HepG2 (cell line): ENCODE measurements around the gene UBASH3A. TPM values are rescaled to one million over a fixed set of nuclear protein-coding genes. Genes with fewer than 3 reads are reported as not detected.

ENCODE experiments used
- ATAC-seq: fragments of 200-7000 bp; cut with Tn5 transposase; 3 replicates; pipeline ENCODE4 v1.9.1; 2020; ENCODE audit warnings: mild to moderate bottlenecking, moderate library complexity
- BruUV-seq: library from RNA; stranded (reverse); fragments of 400-500 nt; replicated peaks from 2 replicates; lab custom pipeline; 2021; lab: Mats Ljungman, UMichigan
- CTCF ChIA-PET: fragments of 300-600 bp; formaldehyde crosslinking; extraction: SDS; loops from one replicate; lab custom pipeline; 2021; ENCODE audit warnings: low total read pairs, inconsistent platforms, low intra/inter-chr PET ratio; lab: Yijun Ruan, JAX
- POLR2A ChIA-PET: fragments of 350-600 bp; sonication (Branson Sonifier 250); formaldehyde crosslinking; loops from one replicate; lab custom pipeline; 2020; ENCODE audit warnings: antibody characterized with exemption, inconsistent platforms; lab: Yijun Ruan, JAX
- DNase-seq: peaks from one replicate; pipeline ENCODE4 v3.0.0-alpha.2; 2015; ENCODE audit warnings: low spot score
- FAIRE-seq: peaks from 3 replicates; lab custom pipeline; 2011; peaks lifted over from hg19 to GRCh38; lab: Jason Lieb, UNC
- H2AFZ ChIP-seq: one replicate; pipeline ENCODE4 v1.6.1; 2011; ENCODE audit warnings: low read length, inconsistent platforms
- H3K27ac ChIP-seq: fragments of 300-600 bp; 3 replicates; pipeline ENCODE4 v1.8.0; 2011; ENCODE audit warnings: mixed run types, mild to moderate bottlenecking, mixed read lengths, low read length, inconsistent platforms; ENCODE audit not compliant: insufficient read depth; ENCODE audit errors: extremely low read length
- H3K27me3 ChIP-seq, 2 experiments: fragments of 200-600 bp in 1 of 2; 2 replicates in 1 of 2; 3 replicates in 1 of 2; pipeline versions ENCODE4 v1.6.0 to v1.8.0; 2011; ENCODE audit warnings: low read length in 2 of 2, mild to moderate bottlenecking in 2 of 2, moderate library complexity in 2 of 2, inconsistent platforms in 1 of 2; ENCODE audit not compliant: insufficient read depth in 2 of 2, control insufficient read depth in 1 of 2
- H3K36me3 ChIP-seq, 2 experiments: fragments of 200-600 bp in 1 of 2; replicated peaks in 1 of 2; 2 replicates in 1 of 2; 3 replicates in 1 of 2; pipeline versions ENCODE4 v1.5.1 to v1.8.0; 2011; ENCODE audit warnings: low read length in 2 of 2, inconsistent platforms in 1 of 2; ENCODE audit not compliant: insufficient read depth in 2 of 2, control insufficient read depth in 1 of 2
- H3K4me1 ChIP-seq: 2 replicates; pipeline ENCODE4 v1.5.1; 2012; ENCODE audit warnings: low read length, inconsistent platforms; ENCODE audit not compliant: insufficient read depth
- H3K4me2 ChIP-seq: 2 replicates; pipeline ENCODE4 v1.6.0; 2011; ENCODE audit warnings: low read depth, low read length, inconsistent platforms
- H3K4me3 ChIP-seq, 3 experiments: fragments of 200-600 bp in 1 of 3; sonication (generic), shearing (Covaris generic) in 1 of 3; replicated peaks in 1 of 3; 2 replicates each; pipeline ENCODE4 v1.5.1; 2011 to 2016; ENCODE audit warnings: low read length in 3 of 3, inconsistent platforms in 2 of 3, low read depth in 2 of 3, mild to moderate bottlenecking in 2 of 3, control low read depth in 1 of 3, mixed read lengths in 1 of 3; ENCODE audit not compliant: insufficient read depth in 1 of 3
- H3K79me2 ChIP-seq: one replicate; pipeline ENCODE4 v1.6.1; 2011; ENCODE audit warnings: low read length, inconsistent platforms; ENCODE audit not compliant: insufficient read depth
- H3K9ac ChIP-seq: 2 replicates; pipeline ENCODE4 v1.6.0; 2011; ENCODE audit warnings: mild to moderate bottlenecking, low read depth, low read length, inconsistent platforms; ENCODE audit not compliant: insufficient read depth
- H3K9me3 ChIP-seq: 2 replicates; pipeline ENCODE4 v1.5.1; 2012; ENCODE audit warnings: mild to moderate bottlenecking, low read length
- H4K20me1 ChIP-seq: 2 replicates; pipeline ENCODE4 v1.6.0; 2011; ENCODE audit warnings: inconsistent platforms, mild to moderate bottlenecking, low read length, moderate library complexity; ENCODE audit not compliant: insufficient read depth
- ATF2 ChIP-seq: sonication (generic); formaldehyde crosslinking; IDR thresholded peaks from 2 replicates; pipeline ENCODE4 v1.4.0; 2020; ENCODE audit warnings: missing genetic modification reagents
- CENPX ChIP-seq: sonication (generic); formaldehyde crosslinking; IDR thresholded peaks from 2 replicates; pipeline ENCODE4 v1.9.0; 2021; ENCODE audit warnings: mild to moderate bottlenecking, missing genetic modification reagents, moderate library complexity
- CREB1 ChIP-seq, 2 experiments: fragments of 450-650 bp in 1 of 2; IDR thresholded peaks; 2 replicates each; pipeline ENCODE4 v1.6.1; 2016 to 2017; ENCODE audit warnings: control low read depth in 1 of 2, mild to moderate bottlenecking in 1 of 2, missing compliant biosample characterization in 1 of 2, missing genetic modification characterization in 1 of 2
- FOXP1 ChIP-seq, 2 experiments: fragments of 450-650 bp in 1 of 2; IDR thresholded peaks; 2 replicates each; pipeline ENCODE4 v1.6.1; 2017 to 2018; ENCODE audit warnings: antibody characterized with exemption in 1 of 2
- GTF2F1 ChIP-seq: fragments of 150-350 bp; IDR thresholded peaks from 2 replicates; pipeline ENCODE4 v1.6.1; 2014; ENCODE audit warnings: low read length
- SOX13 ChIP-seq, 3 experiments: fragments of 450-650 bp in 1 of 3; sonication (generic) in 1 of 3; formaldehyde crosslinking in 1 of 3; IDR thresholded peaks in 2 of 3; conservative IDR thresholded peaks in 1 of 3; 2 replicates each; pipeline versions ENCODE4 v1.5.0 to v1.6.1; 2016 to 2020; ENCODE audit warnings: antibody characterized with exemption in 1 of 3, mild to moderate bottlenecking in 1 of 3, missing compliant biosample characterization in 1 of 3, missing genetic modification reagents in 1 of 3, moderate library complexity in 1 of 3
- STAT5B ChIP-seq: sonication (generic); formaldehyde crosslinking; IDR thresholded peaks from 2 replicates; pipeline ENCODE4 v1.4.0; 2020; ENCODE audit warnings: missing genetic modification reagents
- TBP ChIP-seq: sonication (generic); formaldehyde crosslinking; IDR thresholded peaks from 2 replicates; pipeline ENCODE4 v1.5.0; 2020; ENCODE audit warnings: missing genetic modification reagents
- TOE1 ChIP-seq: sonication (generic); formaldehyde crosslinking; IDR thresholded peaks from 2 replicates; pipeline ENCODE4 v1.4.0; 2020; ENCODE audit warnings: mild to moderate bottlenecking, missing genetic modification reagents
- ZNF17 ChIP-seq: sonication (generic); formaldehyde crosslinking; IDR thresholded peaks from 2 replicates; pipeline ENCODE4 v1.5.0; 2020; ENCODE audit warnings: mild to moderate bottlenecking, missing genetic modification reagents
- ZNF251 ChIP-seq: sonication (generic); formaldehyde crosslinking; IDR thresholded peaks from 2 replicates; pipeline ENCODE4 v1.9.0; 2021; ENCODE audit warnings: mild to moderate bottlenecking, missing genetic modification reagents
- ZNF292 ChIP-seq: sonication (generic); formaldehyde crosslinking; IDR thresholded peaks from 2 replicates; pipeline ENCODE4 v1.8.1; 2022; ENCODE audit warnings: mild to moderate bottlenecking, low read depth, missing genetic modification reagents, borderline replicate concordance
- ZNF296 ChIP-seq: sonication (generic); formaldehyde crosslinking; conservative IDR thresholded peaks from 2 replicates; pipeline ENCODE4 v1.5.0; 2020; ENCODE audit warnings: mild to moderate bottlenecking, missing genetic modification reagents
- ZNF326 ChIP-seq: sonication (generic); formaldehyde crosslinking; IDR thresholded peaks from 2 replicates; pipeline ENCODE4 v1.4.0; 2020; ENCODE audit warnings: missing genetic modification reagents, borderline replicate concordance
- ZNF44 ChIP-seq: sonication (generic); formaldehyde crosslinking; IDR thresholded peaks from 2 replicates; pipeline ENCODE4 v1.5.1; 2020; ENCODE audit warnings: mild to moderate bottlenecking, missing genetic modification reagents
- ZNF441 ChIP-seq: sonication (generic); formaldehyde crosslinking; IDR thresholded peaks from 2 replicates; pipeline ENCODE4 v1.7.0; 2021; ENCODE audit warnings: missing genetic modification reagents, borderline replicate concordance
- ZNF550 ChIP-seq: sonication (generic); formaldehyde crosslinking; IDR thresholded peaks from 2 replicates; pipeline ENCODE4 v1.4.0; 2020; ENCODE audit warnings: mild to moderate bottlenecking, missing genetic modification reagents, borderline replicate concordance
- ZNF567 ChIP-seq: sonication (generic); formaldehyde crosslinking; IDR thresholded peaks from 2 replicates; pipeline ENCODE4 v1.8.1; 2023; ENCODE audit warnings: mild to moderate bottlenecking, missing genetic modification reagents, borderline replicate concordance
- WGBS: methylation state at CpG from one replicate; pipeline ENCODE4 v1.1.6; 2017; ENCODE audit warnings: low lambda C conversion rate; 5-methylcytosine and 5-hydroxymethylcytosine counted together
- in situ Hi-C: cut with HindIII; loops from 2 replicates; pipeline ENCODE4 v1.10.0; 2017; ENCODE audit warnings: low pct_unique_long_range_greater_than_20kb; ENCODE audit not compliant: extremely low pct_ligation_motif_present
- intact Hi-C: fragments of 100-400 bp; cut with micrococcal nuclease; formaldehyde crosslinking; loops from one replicate; pipeline ENCODE4 v1.10.0; 2022; ENCODE audit not compliant: unreplicated experiment
- polyA plus RNA-seq, 8 experiments: library from polyadenylated mRNA; depleted of rRNA in 3 of 8; stranded (reverse) in 7 of 8; unstranded in 1 of 8; fragments of >200 nt; fragmentation: Illumina TruSeq in 4 of 8; extraction: Trizol in 4 of 8; gene quantifications; 2 replicates each; pipeline versions ENCODE4 v1.2.1 to v1.2.3, GENCODE V29; 2011 to 2016; ENCODE audit warnings: low read depth in 4 of 8, missing spikeins in 1 of 8, mixed read lengths in 1 of 8; ENCODE audit not compliant: insufficient read depth in 1 of 8
- total RNA-seq, 5 experiments: library from RNA; depleted of rRNA; stranded (reverse); fragments of >200 nt; fragmentation: Illumina TruSeq; extraction: Trizol; gene quantifications; 2 replicates each; pipeline ENCODE4 v1.2.3, GENCODE V29; 2016; ENCODE audit warnings: low read depth in 1 of 5
- TF ChIP-seq, protein P1 (sequence below): sonication (generic); formaldehyde crosslinking; IDR thresholded peaks from 2 replicates; pipeline ENCODE4 v1.5.0; 2020; ENCODE audit warnings: missing genetic modification reagents
- TF ChIP-seq, protein P2 (sequence below): sonication (generic); IDR thresholded peaks from 2 replicates; pipeline ENCODE4 v1.6.1; 2016; ENCODE audit warnings: low read depth, borderline replicate concordance

The UBASH3A gene
- total and polyA plus RNA-seq, 2 of the 13 experiments (the other 11 are each of a cell fraction or from before 2014, with no cell fraction given) = not detected

DNA sequence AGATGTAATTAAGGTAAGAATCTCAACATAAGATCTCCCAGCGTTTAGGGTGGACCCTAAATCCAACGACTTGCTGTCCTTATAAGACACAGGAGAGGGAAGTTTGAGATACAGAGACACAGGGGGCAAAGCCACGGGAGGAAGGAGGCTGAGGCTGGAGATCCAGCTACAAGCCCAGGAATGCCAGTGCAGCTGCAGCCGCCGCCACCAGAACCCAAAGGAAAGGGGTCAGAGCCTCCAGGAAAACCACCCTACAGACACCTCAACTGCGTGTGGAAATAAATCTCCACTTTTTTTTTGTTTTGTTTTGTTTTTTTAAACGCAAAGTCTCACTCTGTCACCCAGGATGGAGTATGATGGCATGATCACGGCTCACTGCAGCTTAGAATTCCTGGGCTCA is 25.3 kb upstream of the UBASH3A start (continued):
- TF ChIP-seq ZNF251 (CRISPR knock-in tag) = no peak
- no peak for TF ChIP-seq STAT5B (CRISPR knock-in tag)
- TF ChIP-seq TOE1 = no peak

- DNase-seq = no peak
- in situ Hi-C loops (loop anchor here (5.0 kb wide), 1 partner anchor 68 kb away; no protein-coding TSS in a partner anchor), intact Hi-C loops (no loop called here)
- BruUV-seq = no TSS peak
- no peaks in the 10 kb centered on the region for H4K20me1 ChIP-seq
- POLR2A ChIA-PET = no interaction called here
- 85% methylated on average over 15 of the region's 17 CpGs for WGBS
- no peaks in the 10 kb centered on the region for H3K27me3 ChIP-seq
- H3K79me2 ChIP-seq = no peaks in the 10 kb centered on the region
- H3K27ac ChIP-seq = no peak overlapping the region
- H3K36me3 ChIP-seq = no peaks in the 10 kb centered on the region
- CTCF ChIA-PET = no interaction called here
- ATAC-seq = no peak
- FAIRE-seq = no peak
- peaks cover 14% of the 10 kb centered on the region for H3K4me1 ChIP-seq
- H3K4me2 ChIP-seq = no peak overlapping the region
- H3K9ac ChIP-seq = no peak overlapping the region
- no peak overlapping the region for H3K4me3 ChIP-seq
- no peaks in the 10 kb centered on the region for H3K9me3 ChIP-seq
- no peak overlapping the region for H2AFZ ChIP-seq
- no peak for TF ChIP-seq ZNF326
- TF ChIP-seq FOXP1 (IDR thresholded peaks at IDR 0.05) = no peak
- TF ChIP-seq FOXP1 (CRISPR knock-in tag; IDR thresholded peaks at IDR 0.05) = no peak
- TF ChIP-seq SOX13 (IDR thresholded peaks at IDR 0.05) = no peak
- TF ChIP-seq SOX13 (CRISPR knock-in tag; conservative IDR thresholded peaks at IDR 0.05 in 1 of 2, IDR thresholded peaks at IDR 0.05 in 1 of 2) = no peak
- no peak for TF ChIP-seq TBP (CRISPR knock-in tag)
- no peak for TF ChIP-seq ATF2 (CRISPR knock-in tag)
- TF ChIP-seq, protein P1, sequence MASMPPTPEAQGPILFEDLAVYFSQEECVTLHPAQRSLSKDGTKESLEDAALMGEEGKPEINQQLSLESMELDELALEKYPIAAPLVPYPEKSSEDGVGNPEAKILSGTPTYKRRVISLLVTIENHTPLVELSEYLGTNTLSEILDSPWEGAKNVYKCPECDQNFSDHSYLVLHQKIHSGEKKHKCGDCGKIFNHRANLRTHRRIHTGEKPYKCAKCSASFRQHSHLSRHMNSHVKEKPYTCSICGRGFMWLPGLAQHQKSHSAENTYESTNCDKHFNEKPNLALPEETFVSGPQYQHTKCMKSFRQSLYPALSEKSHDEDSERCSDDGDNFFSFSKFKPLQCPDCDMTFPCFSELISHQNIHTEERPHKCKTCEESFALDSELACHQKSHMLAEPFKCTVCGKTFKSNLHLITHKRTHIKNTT (CRISPR knock-in tag) = no peak
- TF ChIP-seq ZNF17 = no peak
- no peak for TF ChIP-seq ZNF567 (CRISPR knock-in tag)
- TF ChIP-seq ZNF44 = no peak
- TF ChIP-seq ZNF441 (CRISPR knock-in tag) = no peak
- no peak for TF ChIP-seq CREB1 (IDR thresholded peaks at IDR 0.05)
- TF ChIP-seq CREB1 (CRISPR knock-in tag; IDR thresholded peaks at IDR 0.05) = no peak
- TF ChIP-seq GTF2F1 = no peak
- no peak for TF ChIP-seq ZNF292 (CRISPR knock-in tag)
- no peak for TF ChIP-seq ZNF550
- TF ChIP-seq CENPX = no peak
- TF ChIP-seq, protein P2, sequence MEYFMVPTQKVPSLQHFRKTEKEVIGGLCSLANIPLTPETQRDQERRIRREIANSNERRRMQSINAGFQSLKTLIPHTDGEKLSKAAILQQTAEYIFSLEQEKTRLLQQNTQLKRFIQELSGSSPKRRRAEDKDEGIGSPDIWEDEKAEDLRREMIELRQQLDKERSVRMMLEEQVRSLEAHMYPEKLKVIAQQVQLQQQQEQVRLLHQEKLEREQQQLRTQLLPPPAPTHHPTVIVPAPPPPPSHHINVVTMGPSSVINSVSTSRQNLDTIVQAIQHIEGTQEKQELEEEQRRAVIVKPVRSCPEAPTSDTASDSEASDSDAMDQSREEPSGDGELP = no peak
- TF ChIP-seq ZNF296 (CRISPR knock-in tag) = no peak
Measured at GRCh38 chr21:42379426-42380215, 24.1 kb upstream of the UBASH3A start.
